SHP77 treated with DMSO at 0.1 percent for 48 hours (cell line): ENCODE results near the gene DNAH17.
A peak's percentile ranks its signal among the peaks of the same experiment; 100 is the strongest.

Source experiments
- DNase-seq: peaks from one replicate; lab custom pipeline; 2025; lab: John Stamatoyannopoulos, UW

DNAH17 gene

DNA sequence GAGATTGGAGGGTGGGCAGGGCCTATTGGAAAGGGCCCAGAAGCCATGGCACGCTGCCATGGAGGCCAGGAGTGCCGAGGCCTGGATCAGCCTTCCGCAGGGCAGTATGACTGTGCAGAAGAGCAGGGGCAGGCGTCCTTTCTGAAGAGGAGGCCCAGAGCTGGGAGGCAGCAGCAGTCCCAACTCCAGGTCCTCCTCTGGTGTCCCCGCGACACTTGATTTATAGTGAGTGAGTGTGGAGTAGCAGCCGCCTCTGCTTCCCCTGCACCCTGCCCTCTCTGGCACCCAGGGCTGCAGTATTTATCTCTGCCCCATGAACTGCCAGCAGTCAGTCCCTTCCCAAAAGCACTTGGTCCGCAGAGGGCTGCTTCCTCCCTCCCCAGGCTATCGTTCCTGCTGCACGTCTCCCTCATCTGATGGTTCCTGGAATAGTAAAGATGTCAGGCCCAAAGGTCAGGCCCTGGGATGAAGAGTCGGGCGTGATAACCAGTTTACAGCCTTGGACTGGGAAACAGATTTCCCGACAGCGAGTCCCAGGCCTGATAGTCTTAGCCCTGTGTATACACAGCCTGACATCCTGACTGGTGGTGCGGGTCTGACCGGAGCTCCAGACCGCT is 165.8 kb downstream of the DNAH17 start:
- DNase-seq = no peak

DNA sequence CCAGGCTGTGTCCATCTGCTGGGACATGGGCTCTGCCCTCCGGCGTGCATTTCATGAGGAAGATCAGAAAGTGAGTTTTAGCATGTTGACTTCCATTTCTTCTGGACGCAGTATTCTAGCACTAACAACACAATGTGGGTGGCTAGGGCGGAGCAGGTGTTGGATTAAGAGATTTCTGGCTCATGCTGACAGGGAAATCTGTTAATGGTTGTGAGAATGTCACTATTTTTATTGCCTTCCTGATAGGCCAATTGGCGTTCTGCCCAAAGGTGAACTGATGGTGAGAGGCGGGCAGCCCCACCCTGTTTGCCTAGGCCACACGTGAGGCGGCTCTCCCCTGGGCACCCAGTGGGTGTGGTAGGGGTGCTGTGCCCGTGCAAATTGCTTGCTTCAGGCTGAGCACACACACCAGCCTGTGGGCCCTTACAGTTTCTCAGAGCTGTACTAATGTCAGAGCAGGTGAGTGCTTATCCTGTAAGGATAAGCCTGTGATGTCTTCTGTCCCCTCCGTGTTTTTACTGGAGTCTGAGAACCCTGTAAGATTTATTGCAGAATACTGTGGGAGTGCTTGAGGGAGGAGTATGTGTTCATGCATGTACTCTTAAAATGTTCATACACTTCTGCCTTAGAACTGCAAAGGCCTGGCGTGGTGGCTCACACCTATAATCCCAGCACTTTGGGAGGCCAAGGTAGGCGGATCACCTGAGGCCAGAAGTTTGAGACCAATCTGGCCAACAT is 167.8 kb downstream of the DNAH17 start:
- peak; percentile 51 for DNase-seq

DNA sequence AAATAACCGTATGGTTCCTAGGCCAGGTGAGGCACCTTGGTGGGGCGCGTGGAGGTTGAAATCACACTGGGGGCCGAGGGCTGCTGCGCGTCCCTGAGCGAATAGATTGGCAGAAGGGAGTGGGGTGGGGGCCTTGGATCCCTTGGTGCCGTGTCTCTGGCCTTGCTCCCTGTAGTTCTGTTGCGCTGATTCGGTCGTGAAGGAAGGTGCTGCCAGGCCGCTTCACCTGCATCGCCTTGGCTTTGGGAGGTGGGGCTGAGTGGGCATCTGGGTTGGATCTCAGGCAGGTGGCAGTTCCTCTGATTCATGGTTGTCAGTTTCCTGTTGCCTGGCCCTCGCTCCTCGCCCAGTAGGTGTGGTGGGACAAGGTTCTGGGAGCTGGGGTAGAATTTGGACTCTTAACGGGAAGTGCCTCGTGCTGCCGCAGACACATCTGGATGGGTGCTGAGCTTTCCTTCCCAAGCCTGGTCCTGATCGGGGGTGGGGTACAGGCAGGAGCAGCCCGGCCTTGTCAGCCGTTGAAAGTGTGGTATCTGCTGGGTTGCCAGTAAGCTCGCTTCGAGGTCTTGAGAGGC is 168.6 kb downstream of the DNAH17 start:
- DNase-seq = no peak

DNA sequence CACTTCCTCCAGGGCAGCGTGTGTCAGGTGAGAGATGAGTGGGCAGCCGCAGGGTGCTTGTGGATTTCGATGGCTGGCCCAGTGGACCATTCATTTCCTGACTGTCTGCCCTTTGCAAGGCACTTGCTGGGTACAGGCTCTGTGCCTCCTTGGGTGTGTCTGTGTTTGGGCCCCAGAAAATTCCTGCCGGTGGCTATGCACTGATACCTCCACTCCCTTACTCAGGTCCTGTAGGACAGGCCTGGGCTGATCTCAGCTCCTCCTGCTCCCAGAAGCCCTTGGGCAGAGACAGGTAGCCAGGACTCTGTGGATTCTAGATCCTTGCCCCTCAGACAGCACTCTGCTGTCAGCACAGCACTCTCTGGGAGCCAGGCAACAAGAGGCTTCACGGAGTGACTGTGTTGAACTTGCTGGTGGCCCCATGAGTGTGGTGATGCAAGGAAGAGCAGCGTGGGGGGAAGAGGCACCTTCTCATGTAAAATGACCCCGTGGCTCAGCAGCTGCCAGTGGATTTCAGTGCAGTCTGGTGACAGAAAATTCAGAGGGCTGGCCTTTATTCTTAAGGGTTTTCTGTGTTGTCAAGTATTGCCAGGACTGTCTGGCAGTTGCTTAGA is 169.7 kb downstream of the DNAH17 start:
- DNase-seq = no peak

DNA sequence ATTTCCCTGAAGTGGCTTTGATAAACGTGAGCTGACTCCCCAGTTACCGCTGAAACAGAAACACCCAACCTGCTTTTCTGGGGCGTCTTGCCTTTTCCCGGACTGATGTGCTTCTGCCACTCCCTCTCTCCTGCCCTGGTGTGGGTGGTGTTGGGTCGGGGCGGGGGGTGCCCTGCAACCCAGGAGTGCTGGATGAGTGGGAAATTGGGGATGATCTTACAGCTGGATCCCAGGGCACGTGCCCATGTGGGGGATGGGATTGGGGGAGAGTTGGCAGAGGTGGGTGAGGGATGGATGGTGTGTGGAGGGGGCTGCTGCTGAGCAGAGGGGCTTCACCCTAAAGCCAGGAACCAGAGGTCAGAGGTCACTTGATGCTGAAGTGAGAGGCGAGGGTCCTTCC is 170.3 kb downstream of the DNAH17 start:
- no peak for DNase-seq

DNA sequence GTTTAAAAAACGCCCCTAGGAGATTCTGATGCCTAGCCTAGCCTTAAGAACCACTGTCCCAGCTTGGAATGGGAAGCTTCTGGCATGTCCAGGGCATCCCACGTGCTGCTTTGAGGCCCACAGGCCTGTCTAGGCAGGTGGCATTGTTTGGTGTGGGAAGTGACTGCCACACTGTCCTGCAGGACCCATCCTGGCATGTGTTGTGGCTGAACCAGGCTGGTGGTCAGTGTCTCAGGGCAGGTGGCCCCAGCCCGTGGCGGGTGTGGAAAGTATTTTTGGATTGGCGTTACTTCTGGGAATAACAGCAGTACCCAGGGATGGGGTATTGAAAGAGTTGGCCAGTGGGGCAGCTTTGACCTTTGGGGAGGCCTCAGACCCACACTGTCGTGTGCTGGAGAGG is 170.8 kb downstream of the DNAH17 start:
- DNase-seq = no peak

DNA sequence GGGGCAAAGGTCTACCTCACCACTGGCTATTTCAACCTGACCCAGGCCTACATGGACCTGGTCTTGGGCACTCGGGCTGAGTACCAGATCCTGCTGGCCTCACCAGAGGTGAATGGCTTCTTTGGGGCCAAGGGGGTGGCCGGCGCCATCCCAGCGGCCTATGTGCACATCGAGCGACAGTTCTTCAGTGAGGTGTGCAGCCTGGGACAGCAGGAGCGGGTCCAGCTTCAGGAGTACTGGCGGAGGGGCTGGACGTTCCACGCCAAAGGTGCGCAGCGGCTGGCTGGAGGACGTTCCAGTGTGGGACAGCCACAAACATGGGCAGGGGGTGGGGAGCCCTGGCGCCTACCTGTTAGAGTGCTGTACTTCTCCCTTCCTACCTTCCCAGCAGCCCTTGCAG is 173.4 kb downstream of the DNAH17 start:
- no peak for DNase-seq

DNA sequence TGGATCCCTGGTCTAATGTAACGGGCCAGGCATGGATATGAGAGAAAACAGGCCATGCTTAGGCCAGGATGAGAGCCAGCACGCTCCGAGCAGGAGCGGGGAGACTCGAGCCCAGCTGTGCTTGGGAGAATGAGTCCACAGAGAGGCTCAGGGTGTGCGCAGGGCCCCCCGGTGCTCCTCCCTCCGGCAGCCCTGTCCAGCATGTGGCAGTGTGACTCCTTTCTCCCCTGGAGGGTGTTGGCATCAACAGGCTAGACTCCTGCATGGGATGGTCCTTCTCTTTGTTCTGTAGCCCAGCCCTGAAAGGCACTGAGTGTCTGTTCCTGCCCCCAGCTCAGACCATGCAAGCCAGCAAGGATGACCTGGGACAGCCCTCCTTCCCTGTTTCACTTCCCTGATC is 175.3 kb downstream of the DNAH17 start:
- DNase-seq = no peak

DNA sequence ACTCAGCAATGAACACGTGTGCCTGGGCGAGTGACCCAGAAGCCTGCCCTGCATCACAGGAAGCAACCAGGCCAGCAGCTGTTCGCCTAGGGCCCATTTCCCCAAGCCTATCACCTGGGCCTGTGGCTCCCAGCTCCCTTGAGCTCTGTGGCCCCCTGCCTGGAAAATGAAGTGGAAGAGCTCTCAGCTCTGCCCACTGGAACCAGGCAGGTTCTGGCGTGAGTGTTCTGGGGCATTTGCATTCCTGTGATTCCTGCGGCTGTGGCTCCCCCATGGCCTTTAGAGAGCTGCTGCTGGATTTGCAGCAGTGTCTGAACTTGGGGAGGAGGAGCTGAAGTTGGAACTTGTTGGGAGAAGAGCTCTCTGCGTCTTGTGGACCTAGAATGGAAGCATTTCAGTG is 175.9 kb downstream of the DNAH17 start:
- no peak for DNase-seq

DNA sequence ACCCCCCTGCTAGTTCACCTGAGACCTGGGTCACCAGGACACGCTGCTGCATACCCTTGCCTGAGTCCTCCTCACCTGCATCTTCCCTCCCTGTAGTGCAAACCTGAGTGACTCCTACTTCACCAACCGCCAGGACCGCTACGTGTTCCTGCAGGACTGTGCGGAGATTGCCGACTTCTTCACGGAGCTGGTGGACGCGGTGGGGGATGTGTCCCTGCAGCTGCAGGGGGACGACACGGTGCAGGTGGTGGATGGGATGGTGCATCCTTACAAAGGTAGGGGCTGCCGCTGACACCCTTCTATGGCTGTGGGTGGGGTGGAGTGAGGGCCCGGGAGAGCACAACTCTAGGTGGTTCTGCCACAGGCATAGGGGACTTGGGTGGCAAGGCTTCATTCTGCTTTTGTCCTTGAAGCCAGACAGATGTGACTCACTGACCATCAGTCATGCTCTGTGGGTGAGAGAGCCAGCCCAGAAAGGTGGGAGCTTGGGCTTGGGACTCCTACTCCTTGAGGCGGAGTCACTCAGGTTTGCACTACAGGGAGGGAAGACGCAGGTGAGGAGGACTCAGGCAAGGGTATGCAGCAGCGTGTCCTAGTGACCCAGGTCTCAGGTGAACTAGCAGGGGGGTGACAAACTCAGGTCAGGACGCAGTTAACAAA is 176.5 kb downstream of the DNAH17 start:
- no peak for DNase-seq

DNA sequence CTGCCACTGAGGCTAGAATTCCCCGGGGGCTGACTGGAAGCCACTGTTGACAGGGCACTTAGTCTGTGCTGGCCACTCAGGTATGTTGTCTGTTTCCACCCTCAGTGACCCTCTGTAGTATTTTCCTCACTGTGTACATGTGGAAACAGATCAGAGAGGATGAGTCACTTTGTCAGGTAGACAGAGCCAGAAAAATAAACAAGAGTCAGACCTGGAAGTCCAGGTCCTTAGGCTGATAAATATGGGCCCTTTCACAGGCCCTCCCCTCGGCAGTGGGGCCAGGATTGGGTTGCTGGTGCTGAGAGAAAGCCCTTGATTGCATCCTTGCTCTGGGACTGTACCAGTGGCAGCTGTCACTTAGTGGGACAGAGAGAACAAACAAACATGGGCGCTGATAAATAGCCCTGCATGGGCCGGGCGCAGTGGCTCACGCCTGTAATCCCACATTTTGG is 177.5 kb downstream of the DNAH17 start:
- DNase-seq = no peak

DNA sequence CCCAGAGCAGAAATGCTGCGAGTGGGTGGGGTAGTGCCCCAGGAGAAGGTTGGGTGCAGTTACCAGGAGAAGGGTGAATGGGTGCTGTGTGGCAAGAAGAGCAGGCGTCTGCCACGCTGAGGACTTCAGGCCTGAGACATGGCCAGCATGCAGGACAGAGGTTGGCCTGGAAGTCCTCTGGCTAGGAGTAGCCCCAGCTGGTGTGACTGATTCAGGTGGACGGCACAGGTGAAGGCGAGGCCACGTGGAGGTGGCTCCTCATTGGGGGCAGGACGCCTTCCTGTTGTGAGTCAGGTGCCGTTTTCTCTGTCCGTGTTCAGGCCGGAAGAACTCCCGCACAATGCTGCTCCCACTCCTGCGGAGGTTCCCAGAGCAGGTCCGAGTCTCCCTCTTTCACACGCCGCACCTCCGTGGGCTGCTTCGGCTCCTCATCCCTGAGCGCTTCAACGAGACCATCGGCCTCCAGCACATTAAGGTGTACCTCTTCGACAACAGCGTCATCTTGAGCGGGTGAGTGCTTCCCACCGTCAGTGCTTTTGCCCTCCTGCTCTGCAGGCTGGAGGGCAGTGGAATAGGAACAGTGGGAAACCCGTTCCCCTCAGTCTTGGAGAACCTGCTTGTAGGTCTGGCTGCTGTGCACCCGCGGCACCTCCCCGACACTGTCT is 178.0 kb downstream of the DNAH17 start:
- DNase-seq = no peak

DNA sequence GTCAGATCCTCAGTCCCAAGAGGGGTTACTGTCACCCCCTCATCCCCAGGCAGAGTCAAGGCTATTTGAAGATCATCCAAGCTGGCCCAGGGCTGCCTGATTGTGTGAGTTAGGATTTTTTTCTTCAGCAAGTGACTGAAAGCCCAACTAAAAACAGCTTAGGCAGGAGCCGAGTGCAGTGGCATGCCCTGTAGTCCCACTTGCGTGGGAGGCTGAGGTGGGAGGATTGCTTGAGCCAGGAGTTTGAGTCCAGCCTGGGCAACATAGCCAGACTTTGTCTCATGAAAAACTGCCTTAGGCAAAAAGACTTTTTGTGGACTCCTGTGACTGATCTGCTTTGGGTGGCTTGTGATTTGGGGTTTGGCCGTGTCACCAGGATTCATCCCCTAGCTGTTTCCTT is 178.8 kb downstream of the DNAH17 start:
- DNase-seq = no peak

DNA sequence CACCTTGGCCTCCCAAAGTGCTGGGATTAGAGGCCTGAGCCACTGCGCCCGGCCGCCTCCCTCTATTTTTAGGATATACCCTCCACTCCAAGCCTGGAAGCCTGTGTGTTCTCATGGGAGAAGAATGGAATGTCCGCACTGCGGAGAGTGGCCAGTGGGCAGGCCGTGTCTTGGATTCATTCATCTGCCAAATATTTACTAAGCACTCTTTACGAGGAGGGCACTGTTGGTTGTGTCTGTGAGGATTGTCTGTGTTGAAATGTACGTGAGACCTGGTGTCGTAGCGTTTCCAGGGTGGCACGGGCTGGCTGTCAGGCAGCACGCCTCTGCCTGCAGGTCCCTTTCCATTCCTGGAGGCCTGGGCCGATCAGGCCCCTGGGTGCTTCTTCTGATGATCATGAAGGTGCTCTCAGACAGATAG is 179.5 kb downstream of the DNAH17 start:
- no peak for DNase-seq

DNA sequence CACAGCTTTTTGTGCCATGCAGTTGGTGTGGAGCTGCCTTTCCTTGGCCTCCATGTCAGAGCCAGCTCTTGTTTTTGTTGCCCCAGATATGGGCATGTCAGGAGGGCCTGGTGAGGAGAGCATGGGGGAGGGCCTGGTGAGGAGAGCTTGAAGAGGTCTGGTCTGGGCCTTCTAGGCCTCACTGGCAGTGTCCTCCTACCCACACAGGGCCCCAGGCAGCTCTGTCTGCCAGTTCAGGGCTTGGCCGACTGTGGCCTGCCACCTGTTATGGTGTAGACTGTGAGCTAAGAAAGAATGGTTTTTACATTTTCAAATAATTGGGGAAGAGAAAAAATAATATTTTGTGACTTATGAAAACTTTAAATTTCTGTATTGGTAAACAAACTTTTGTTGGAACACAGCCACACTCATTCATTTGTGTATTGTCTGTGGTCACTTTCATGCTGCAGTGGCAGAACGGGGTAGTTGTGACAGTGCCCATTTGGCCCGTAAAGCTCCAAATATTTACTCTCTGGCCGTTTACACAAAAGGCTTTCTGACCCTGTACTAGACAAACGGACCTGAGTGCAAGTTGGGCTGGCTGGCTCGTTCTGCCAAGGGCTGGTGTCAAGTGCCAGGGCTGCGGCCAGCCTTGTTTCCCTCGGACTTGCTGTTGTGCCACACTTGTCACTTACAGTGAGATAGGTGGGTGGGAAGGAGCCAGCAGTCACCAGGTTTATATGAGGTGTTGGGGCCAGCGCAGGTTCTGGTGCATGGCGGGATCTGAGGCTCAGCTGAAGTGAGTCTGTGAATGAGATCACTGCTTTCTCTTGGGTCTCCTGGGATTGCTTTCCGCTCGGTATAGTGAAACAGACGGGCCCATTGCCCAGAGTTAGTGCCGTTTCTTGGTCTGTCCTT is 180.5 kb downstream of the DNAH17 start:
- no peak for DNase-seq

DNA sequence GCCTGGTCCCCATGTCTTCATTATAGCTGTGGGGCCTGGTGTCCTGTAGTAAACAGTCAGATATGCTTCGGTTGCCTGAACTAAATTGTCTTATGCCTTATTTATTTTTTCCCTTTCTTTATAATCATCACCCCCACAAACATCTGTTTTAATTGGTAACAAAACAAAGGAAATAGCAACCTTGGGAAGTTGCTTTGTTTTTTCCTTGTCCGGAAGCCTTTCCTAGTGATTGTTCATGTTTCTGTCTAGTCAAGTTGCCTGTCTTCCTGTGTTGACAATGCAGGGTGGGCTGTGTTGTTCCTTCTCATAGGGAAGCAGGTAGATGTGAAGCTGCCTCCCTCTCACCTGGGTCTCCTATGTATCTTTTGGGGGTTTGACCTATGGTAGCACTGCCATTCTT is 182.0 kb downstream of the DNAH17 start:
- no peak for DNase-seq

DNA sequence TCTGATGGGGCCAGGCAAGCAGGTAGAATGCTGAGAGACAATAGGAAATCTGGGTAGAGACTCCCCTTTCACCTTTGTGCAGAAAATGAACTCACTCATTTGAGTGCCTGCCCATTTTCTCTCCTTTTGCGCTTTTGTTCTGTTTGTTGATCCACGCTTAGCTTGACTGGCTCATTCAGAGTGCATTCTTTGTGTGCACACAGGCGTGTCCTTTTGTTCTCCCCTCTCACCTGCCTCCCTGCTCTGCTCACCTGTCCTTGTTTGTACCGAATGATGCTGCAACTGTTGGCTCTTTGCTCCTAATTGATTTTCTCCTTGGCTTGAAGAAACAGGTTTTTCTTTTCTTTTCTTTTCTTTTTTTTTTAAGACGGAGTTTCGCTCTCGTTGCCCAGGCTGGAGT is 183.0 kb downstream of the DNAH17 start:
- no peak for DNase-seq

DNA sequence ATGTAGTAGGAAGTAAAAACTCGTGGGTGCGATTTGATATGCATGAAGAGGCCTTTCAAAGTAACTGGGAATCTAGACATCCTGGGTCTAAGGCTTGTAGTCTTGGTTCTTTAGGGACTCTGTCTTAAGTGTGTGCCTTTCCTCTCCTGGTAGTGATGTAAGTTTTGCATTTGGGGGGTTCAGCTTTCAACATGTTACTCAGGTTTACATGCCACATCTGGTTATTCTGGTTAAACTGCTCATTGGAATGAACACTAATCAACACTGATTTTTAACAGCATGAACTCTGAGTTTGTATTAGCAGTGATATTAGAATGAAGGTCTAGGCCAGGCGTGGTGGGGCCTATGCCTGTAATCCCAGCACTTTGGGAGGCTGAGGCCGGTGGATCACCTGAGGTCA is 183.6 kb downstream of the DNAH17 start:
- no peak for DNase-seq

DNA sequence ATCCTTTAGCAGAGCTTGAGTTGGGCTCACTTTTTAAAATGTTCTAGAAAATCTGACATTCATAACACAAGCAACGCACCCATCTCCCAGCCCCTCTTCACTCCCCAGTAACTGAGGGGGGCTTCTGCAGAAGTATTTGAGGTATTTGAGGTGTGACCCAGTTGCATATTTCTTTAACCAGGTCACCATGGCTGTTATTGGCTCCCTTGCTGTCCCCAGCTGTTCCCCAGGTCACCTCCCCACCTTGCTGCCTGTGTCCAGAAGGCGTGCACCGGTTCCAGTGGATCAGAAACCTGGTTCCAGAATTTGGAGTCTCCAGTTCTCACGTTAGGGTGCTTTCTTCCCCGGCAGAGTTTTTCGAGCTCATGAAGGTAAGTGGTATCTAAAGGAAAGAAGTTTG is 184.9 kb downstream of the DNAH17 start:
- no peak for DNase-seq

DNA sequence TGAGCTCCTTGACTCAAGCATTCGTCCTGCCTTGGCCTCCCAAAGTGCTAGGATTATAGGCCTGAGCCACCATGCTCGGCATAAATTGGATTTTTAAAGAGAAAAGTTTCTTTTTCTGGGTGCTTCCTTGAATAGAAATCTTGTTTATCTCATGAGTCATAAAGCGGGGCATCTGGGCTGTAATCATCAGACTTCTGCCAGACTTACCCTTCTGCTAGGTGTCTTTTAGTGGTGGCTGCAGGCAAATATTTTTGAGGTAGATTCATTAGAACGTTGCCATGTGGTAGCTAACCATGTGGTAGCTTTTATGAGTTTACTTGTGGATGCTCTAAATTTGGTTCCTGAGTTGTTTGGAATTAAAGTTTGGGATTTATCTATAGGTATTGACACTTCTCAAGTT is 185.4 kb downstream of the DNAH17 start:
- no peak for DNase-seq

DNA sequence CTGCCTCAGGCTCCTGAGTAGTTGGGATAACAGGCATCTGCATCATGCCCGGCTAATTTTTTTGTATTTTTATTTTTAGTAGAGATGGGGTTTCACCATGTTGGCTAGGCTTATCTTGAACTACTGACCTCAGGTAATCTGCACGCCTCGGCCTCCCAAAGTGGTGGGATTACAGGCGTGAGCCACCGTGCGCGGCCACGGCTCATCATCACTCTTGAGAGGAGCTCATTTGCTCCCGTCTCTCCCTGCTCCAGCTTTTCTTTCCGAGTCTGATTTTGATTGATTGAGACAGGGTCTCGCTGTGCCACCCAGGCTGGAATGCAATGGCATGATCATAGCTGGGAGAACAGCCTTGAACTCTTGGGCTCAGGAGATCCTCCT is 186.2 kb downstream of the DNAH17 start:
- no peak for DNase-seq
